H1 (cell line): Measurements from ENCODE around the gene SLC22A15. TPM values are rescaled to one million over a fixed set of nuclear protein-coding genes. Genes with fewer than 3 reads are reported as not detected.

Experiments used
- CTCF ChIA-PET: fragments of 300-600 bp; sonication (Branson Sonifier 250); formaldehyde crosslinking; loops from one replicate; lab custom pipeline; 2021; ENCODE audit not compliant: partially characterized antibody; lab: Charles Lee
- POLR2A ChIA-PET: fragments of 300-600 bp; sonication (Branson Sonifier 250); formaldehyde crosslinking; loops from one replicate; lab custom pipeline; 2021; ENCODE audit warnings: inconsistent platforms; ENCODE audit not compliant: partially characterized antibody; lab: Charles Lee
- DNase-seq, 2 experiments: peaks; one replicate each; pipeline versions ENCODE4 v3.0.0 to v3.0.0-alpha.2; 2010 to 2022; ENCODE audit warnings: low spot score in 2 of 2, low read depth in 1 of 2, mixed read lengths in 1 of 2
- FAIRE-seq: peaks from 2 replicates; lab custom pipeline; 2011; peaks lifted over from hg19 to GRCh38; lab: Jason Lieb, UNC
- H2AFZ ChIP-seq: 2 replicates; pipeline ENCODE4 v1.8.1; 2012; ENCODE audit warnings: low read length, inconsistent platforms
- H2AK5ac ChIP-seq: 2 replicates; pipeline ENCODE4 v1.6.1; 2013; ENCODE audit warnings: low read depth, low read length
- H2BK120ac ChIP-seq: replicated peaks from 2 replicates; pipeline ENCODE3; 2013; ENCODE audit warnings: low read depth, low read length, inconsistent platforms
- H2BK12ac ChIP-seq: 2 replicates; pipeline ENCODE4 v1.6.1; 2013; ENCODE audit warnings: low read depth, low read length
- H2BK15ac ChIP-seq: 2 replicates; pipeline ENCODE4 v1.6.1; 2013; ENCODE audit warnings: low read length
- H2BK20ac ChIP-seq: 2 replicates; pipeline ENCODE4 v1.6.1; 2013; ENCODE audit warnings: low read length
- H2BK5ac ChIP-seq: 2 replicates; pipeline ENCODE4 v1.6.1; 2013; ENCODE audit warnings: low read depth, low read length
- H3K14ac ChIP-seq: 2 replicates; pipeline ENCODE4 v1.6.1; 2013; ENCODE audit warnings: inconsistent platforms; ENCODE audit not compliant: insufficient read length
- H3K18ac ChIP-seq: 2 replicates; pipeline ENCODE4 v1.6.1; 2013; ENCODE audit warnings: low read length; ENCODE audit errors: extremely low read depth
- H3K23ac ChIP-seq: 2 replicates; pipeline ENCODE4 v1.6.1; 2013; ENCODE audit warnings: inconsistent platforms; ENCODE audit not compliant: insufficient read length
- H3K23me2 ChIP-seq: 2 replicates; pipeline ENCODE4 v1.6.1; 2013; ENCODE audit warnings: low read depth, low read length
- H3K27ac ChIP-seq: 2 replicates; pipeline ENCODE4 v1.6.1; 2011; ENCODE audit warnings: low read depth, low read length, inconsistent platforms
- H3K27me3 ChIP-seq, 4 experiments: replicated peaks in 1 of 4; 1 replicate in 1 of 4; 2 replicates in 3 of 4; pipeline versions ENCODE4 v1.6.1 to v1.8.1; 2011 to 2013; ENCODE audit warnings: low read length in 3 of 4, mild to moderate bottlenecking in 3 of 4, inconsistent platforms in 2 of 4, mixed read lengths in 2 of 4, moderate library complexity in 1 of 4; ENCODE audit not compliant: control insufficient read depth in 3 of 4, insufficient read depth in 3 of 4; ENCODE audit errors: extremely low read depth in 1 of 4
- H3K36me3 ChIP-seq, 4 experiments: 2 replicates each; pipeline versions ENCODE4 v1.6.1 to v1.8.1; 2011 to 2013; ENCODE audit warnings: mild to moderate bottlenecking in 4 of 4, low read length in 3 of 4, moderate library complexity in 2 of 4, control low read depth in 1 of 4, inconsistent platforms in 1 of 4; ENCODE audit not compliant: insufficient read depth in 4 of 4, control insufficient read depth in 2 of 4
- H3K4ac ChIP-seq: replicated peaks from 2 replicates; pipeline ENCODE3; 2013; ENCODE audit warnings: low read length, low read depth, mixed read lengths, inconsistent platforms; ENCODE audit not compliant: insufficient read length
- H3K4me1 ChIP-seq, 4 experiments: replicated peaks in 1 of 4; 1 replicate in 1 of 4; 2 replicates in 3 of 4; pipeline versions ENCODE4 v1.6.1 to v1.8.1; 2011 to 2013; ENCODE audit warnings: low read length in 3 of 4, inconsistent platforms in 2 of 4, mixed read lengths in 1 of 4; ENCODE audit not compliant: insufficient read depth in 4 of 4, control insufficient read depth in 3 of 4
- H3K4me2 ChIP-seq, 2 experiments: 2 replicates each; pipeline versions ENCODE4 v1.6.1 to v1.8.1; 2011 to 2013; ENCODE audit warnings: low read depth in 2 of 2, low read length in 2 of 2, control low read depth in 1 of 2, inconsistent platforms in 1 of 2, mild to moderate bottlenecking in 1 of 2; ENCODE audit not compliant: insufficient read depth in 1 of 2
- H3K4me3 ChIP-seq, 4 experiments: fragments of 200-600, 300-600 bp in 1 of 4; sonication (generic), shearing (Covaris generic), sonication (Bioruptor Twin) in 1 of 4; 2 replicates each; pipeline versions ENCODE4 v1.5.1 to v1.8.1; 2011 to 2016; ENCODE audit warnings: low read length in 4 of 4, low read depth in 3 of 4, control low read depth in 2 of 4, inconsistent platforms in 2 of 4, mild to moderate bottlenecking in 2 of 4, mixed read lengths in 1 of 4, moderate library complexity in 1 of 4; ENCODE audit not compliant: insufficient read depth in 2 of 4; ENCODE audit errors: extremely low read depth in 1 of 4
- H3K56ac ChIP-seq: replicated peaks from 2 replicates; pipeline ENCODE3; 2013; ENCODE audit warnings: low read depth, mild to moderate bottlenecking, mixed read lengths, low read length, inconsistent platforms; ENCODE audit not compliant: insufficient read length
- H3K79me1 ChIP-seq: 2 replicates; pipeline ENCODE4 v1.6.1; 2013; ENCODE audit warnings: low read depth, low read length, control low read depth
- H3K79me2 ChIP-seq, 2 experiments: 2 replicates each; pipeline versions ENCODE4 v1.6.1 to v1.8.1; 2012 to 2013; ENCODE audit warnings: low read length in 2 of 2, mild to moderate bottlenecking in 2 of 2, inconsistent platforms in 1 of 2; ENCODE audit not compliant: insufficient read depth in 2 of 2, control insufficient read depth in 1 of 2
- H3K9ac ChIP-seq, 4 experiments: replicated peaks in 1 of 4; 1 replicate in 1 of 4; 2 replicates in 3 of 4; pipeline versions ENCODE4 v1.6.1 to v1.8.1; 2011 to 2013; ENCODE audit warnings: low read depth in 3 of 4, low read length in 3 of 4, control low read depth in 2 of 4, mild to moderate bottlenecking in 2 of 4, moderate library complexity in 2 of 4, inconsistent platforms in 1 of 4; ENCODE audit errors: extremely low read depth in 1 of 4
- H3K9me3 ChIP-seq, 2 experiments: 2 replicates each; pipeline versions ENCODE4 v1.6.1 to v1.8.1; 2012 to 2013; ENCODE audit warnings: mild to moderate bottlenecking in 2 of 2, moderate library complexity in 2 of 2, control low read depth in 1 of 2, inconsistent platforms in 1 of 2, low read depth in 1 of 2, low read length in 1 of 2, mixed read lengths in 1 of 2; ENCODE audit not compliant: insufficient read depth in 2 of 2
- H4K20me1 ChIP-seq, 2 experiments: replicated peaks in 1 of 2; 2 replicates each; pipeline versions ENCODE3 to v1.8.1; 2011 to 2013; ENCODE audit warnings: inconsistent platforms in 2 of 2, low read length in 2 of 2, mild to moderate bottlenecking in 1 of 2; ENCODE audit not compliant: insufficient read depth in 2 of 2, control insufficient read depth in 1 of 2
- H4K5ac ChIP-seq: 2 replicates; pipeline ENCODE4 v1.6.1; 2013; ENCODE audit warnings: low read length, low read depth, mixed read lengths, inconsistent platforms; ENCODE audit not compliant: insufficient read length
- H4K8ac ChIP-seq: 2 replicates; pipeline ENCODE4 v1.8.0; 2013; ENCODE audit warnings: mild to moderate bottlenecking, moderate library complexity, low read length, inconsistent platforms; ENCODE audit not compliant: insufficient read depth; ENCODE audit errors: extremely low read depth
- H4K91ac ChIP-seq: replicated peaks from 2 replicates; pipeline ENCODE3; 2013; ENCODE audit warnings: low read length, mixed read lengths, inconsistent platforms; ENCODE audit not compliant: insufficient read length
- CTBP2 ChIP-seq: IDR thresholded peaks from 2 replicates; pipeline ENCODE4 v1.7.0; 2011; ENCODE audit warnings: borderline replicate concordance, mild to moderate bottlenecking, moderate library complexity, mixed read lengths, low read length; ENCODE audit not compliant: insufficient read depth, insufficient read length
- POU5F1 ChIP-seq: IDR thresholded peaks from 2 replicates; pipeline ENCODE4 v1.6.1; 2011; ENCODE audit warnings: low read depth, mild to moderate bottlenecking, low read length, moderate library complexity
- RBBP5 ChIP-seq: IDR thresholded peaks from 2 replicates; pipeline ENCODE4 v1.7.1; 2012; ENCODE audit warnings: low read depth, mild to moderate bottlenecking, inconsistent platforms, low read length, moderate library complexity, borderline replicate concordance
- polyA plus RNA-seq, 7 experiments: library from polyadenylated mRNA; depleted of rRNA in 3 of 7; stranded (reverse) in 5 of 7; unstranded in 2 of 7; fragments of >200 nt in 5 of 7; fragments of 200-250 nt in 2 of 7; gene quantifications; 1 replicate in 5 of 7; 2 replicates in 1 of 7; 4 replicates in 1 of 7; pipeline versions ENCODE4 v1.2.1 to v1.2.3, GENCODE V29; 2011 to 2013; ENCODE audit warnings: missing spikeins in 2 of 7, mixed read lengths in 2 of 7
- total RNA-seq: library from RNA; stranded (reverse); fragmentation: NEBNext Ultra II Directional; extraction: Animal tissue kit (Norgen Biotek cat#: 25700); gene quantifications from 2 replicates; pipeline ENCODE4 v1.2.1, GENCODE V29; 2021

Gene SLC22A15
- total and polyA plus RNA-seq, 2 of the 8 experiments (the other 6 are each of a cell fraction or from before 2014, with no cell fraction given), result 3.2 to 3.3 TPM

- no peak for FAIRE-seq
- Histone ChIP-seq H3K79me1 (no peaks in the 10 kb centered on the region), H2AK5ac (no peak overlapping the region), H3K23ac (no peak overlapping the region), H3K4me3 (no peak overlapping the region), H2AFZ (no peak overlapping the region), H2BK120ac (no peak overlapping the region), H3K9me3 (no peaks in the 10 kb centered on the region), H3K56ac (no peak overlapping the region), H3K36me3 (no peaks in the 10 kb centered on the region), H3K27ac (no peak overlapping the region), H4K5ac (no peak overlapping the region), H3K4ac (no peak overlapping the region), H3K14ac (no peak overlapping the region), H4K91ac (no peak overlapping the region), H2BK15ac (no peak overlapping the region), H3K23me2 (no peaks in the 10 kb centered on the region), H2BK20ac (no peak overlapping the region), H3K4me1 (no peaks in the 10 kb centered on the region), H3K4me2 (no peak overlapping the region), H2BK12ac (no peak overlapping the region), H3K79me2 (no peaks in the 10 kb centered on the region), H3K9ac (no peak overlapping the region), H2BK5ac (no peak overlapping the region), H3K18ac (no peak overlapping the region), H4K20me1 (no peaks in the 10 kb centered on the region), H3K27me3 (no peaks in the 10 kb centered on the region), H4K8ac (no peak overlapping the region)
- POLR2A ChIA-PET, result no interaction called here
- no peak for DNase-seq
- CTCF ChIA-PET, result no interaction called here
- TF ChIP-seq POU5F1, result no peak
- TF ChIP-seq RBBP5, result no peak
- TF ChIP-seq CTBP2, result no peak
Measured at GRCh38 chr1:116087628-116088027, 111.3 kb downstream of the SLC22A15 start.
